Effector memory CD4-positive, alpha-beta T cell (primary cell): ENCODE data around the gene PTX4.
"Not testable (repeated sequence)": the region's sequence is repeated elsewhere in the genome, so short reads cannot be mapped to it uniquely, and the experiment has no call there.

Experiments used
- DNase-seq, 3 donors: peaks; one replicate each; pipeline ENCODE4 v3.0.0-alpha.2; 2020
- H3K27ac ChIP-seq: 2 replicates; pipeline ENCODE4 v1.7.0; 2013; ENCODE audit warnings: mild to moderate bottlenecking, low read length, moderate library complexity; ENCODE audit not compliant: insufficient read depth, poor library complexity, severe bottlenecking
- H3K27me3 ChIP-seq: replicated peaks from 2 replicates; pipeline ENCODE4 v1.7.0; 2013; ENCODE audit warnings: mild to moderate bottlenecking, low read length; ENCODE audit not compliant: insufficient read depth, control insufficient read depth, poor library complexity, severe bottlenecking
- H3K36me3 ChIP-seq: 2 replicates; pipeline ENCODE4 v1.7.0; 2013; ENCODE audit warnings: mild to moderate bottlenecking, low read length, moderate library complexity; ENCODE audit not compliant: control insufficient read depth, insufficient read depth
- H3K4me1 ChIP-seq: 2 replicates; pipeline ENCODE4 v1.7.0; 2013; ENCODE audit warnings: low read length, mild to moderate bottlenecking; ENCODE audit not compliant: control insufficient read depth, insufficient read depth, poor library complexity, severe bottlenecking
- H3K4me3 ChIP-seq: 2 replicates; pipeline ENCODE4 v1.7.0; 2013; ENCODE audit warnings: low read length, low read depth, mild to moderate bottlenecking; ENCODE audit not compliant: insufficient read depth, poor library complexity, severe bottlenecking
- H3K9me3 ChIP-seq: 2 replicates; pipeline ENCODE4 v1.7.0; 2013; ENCODE audit warnings: mild to moderate bottlenecking, low read length, moderate library complexity; ENCODE audit not compliant: control insufficient read depth

The PTX4 gene

DNA sequence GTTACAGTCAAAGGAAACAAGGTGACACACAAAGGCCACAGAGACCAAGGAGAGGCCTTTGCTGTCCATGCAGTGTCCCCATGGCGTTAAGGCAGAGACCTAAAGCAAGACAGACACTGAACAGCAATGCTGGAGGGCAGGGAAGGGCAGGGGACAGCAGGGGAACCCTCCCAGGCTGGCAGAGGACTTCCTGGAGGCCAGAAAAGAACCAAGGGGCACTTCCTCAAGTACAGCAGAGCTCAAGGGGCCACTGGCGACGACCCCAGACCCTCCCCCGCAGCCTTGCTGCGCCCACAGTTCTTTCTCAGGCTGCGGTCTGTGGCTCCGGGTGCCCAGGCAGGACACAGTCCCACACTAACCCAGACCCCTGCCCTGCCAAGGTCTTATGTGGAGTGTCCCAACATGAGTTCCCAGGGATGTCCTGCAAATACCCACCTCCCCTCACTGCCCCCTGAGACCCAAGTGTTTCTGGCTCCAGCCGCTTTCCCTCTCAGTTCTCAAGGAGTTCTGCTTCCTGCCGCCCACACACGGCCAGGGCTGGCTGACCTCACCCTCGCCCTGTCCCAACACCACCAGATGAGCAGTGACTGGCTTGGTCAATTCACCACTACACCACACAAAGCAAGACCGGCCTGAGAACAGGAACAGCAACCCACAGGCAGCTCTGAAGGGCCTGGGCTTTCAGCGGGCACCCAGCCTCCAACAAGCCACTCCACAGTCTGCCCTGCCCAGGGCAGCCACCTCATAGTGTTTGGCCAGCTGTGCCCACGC lies 18.1 kb downstream of the PTX4 start:
- no peaks in the 10 kb centered on the region for H3K9me3 ChIP-seq
- H3K4me1 ChIP-seq: peaks cover 9% of the 10 kb centered on the region
- DNase-seq: no peak
- H3K4me3 ChIP-seq: no peak overlapping the region
- H3K36me3 ChIP-seq: no peaks in the 10 kb centered on the region
- H3K27ac ChIP-seq: no peak overlapping the region
- H3K27me3 ChIP-seq: no peaks in the 10 kb centered on the region

DNA sequence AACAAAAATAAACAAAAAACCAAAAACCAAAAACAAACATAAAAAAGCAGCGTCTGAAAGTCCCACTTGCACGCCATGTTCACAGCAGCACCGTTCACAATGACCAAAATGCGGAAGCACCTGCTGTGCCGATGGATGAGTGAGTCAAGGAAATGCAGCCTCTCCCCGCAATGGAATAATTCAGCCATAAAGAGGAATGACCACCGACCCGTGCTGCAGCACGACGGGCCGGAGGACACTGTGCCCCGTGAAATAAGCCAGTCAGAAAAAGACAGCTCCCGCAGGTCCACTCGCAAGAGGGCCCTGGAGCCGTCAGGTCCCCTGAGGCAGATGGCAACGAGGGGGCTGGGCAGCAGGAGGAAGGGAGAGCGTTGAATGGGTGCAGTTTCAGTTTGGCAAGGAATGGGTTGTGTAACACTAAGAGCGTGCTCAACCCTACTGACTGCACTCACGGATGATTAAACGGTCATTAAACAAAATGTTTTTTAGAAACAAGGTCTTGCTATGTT lies 19.0 kb downstream of the PTX4 start:
- no peak for DNase-seq
- H3K27ac ChIP-seq: no peak overlapping the region
- no peaks in the 10 kb centered on the region for H3K9me3 ChIP-seq
- H3K27me3 ChIP-seq: no peaks in the 10 kb centered on the region
- no peaks in the 10 kb centered on the region for H3K36me3 ChIP-seq
- H3K4me1 ChIP-seq: peaks cover 5% of the 10 kb centered on the region
- no peak overlapping the region for H3K4me3 ChIP-seq

GRCh38 chr16:1469141-1469540 lies 19.6 kb downstream of the PTX4 start:
- DNase-seq, H3K27me3 ChIP-seq, H3K4me1 ChIP-seq, H3K4me3 ChIP-seq, H3K27ac ChIP-seq, H3K36me3 ChIP-seq, H3K9me3 ChIP-seq: not testable (repeated sequence)

- no peaks in the 10 kb centered on the region for H3K36me3 ChIP-seq
- no peak overlapping the region for H3K4me3 ChIP-seq
- no peak for DNase-seq
- H3K27ac ChIP-seq: no peak overlapping the region
- H3K27me3 ChIP-seq: no peaks in the 10 kb centered on the region
- H3K4me1 ChIP-seq: no peaks in the 10 kb centered on the region
- H3K9me3 ChIP-seq: no peaks in the 10 kb centered on the region
These were observed 20.3 kb downstream of the PTX4 start for GRCh38 chr16:1468426-1468810.

- Histone ChIP-seq H3K36me3 (peaks cover 5% of the 10 kb centered on the region), H3K27ac (no peak overlapping the region), H3K4me3 (no peak overlapping the region), H3K4me1 (no peaks in the 10 kb centered on the region), H3K9me3 (no peaks in the 10 kb centered on the region), H3K27me3 (no peaks in the 10 kb centered on the region)
- no peak for DNase-seq
These were observed 21.7 kb downstream of the PTX4 start for GRCh38 chr16:1466968-1467521.

DNA sequence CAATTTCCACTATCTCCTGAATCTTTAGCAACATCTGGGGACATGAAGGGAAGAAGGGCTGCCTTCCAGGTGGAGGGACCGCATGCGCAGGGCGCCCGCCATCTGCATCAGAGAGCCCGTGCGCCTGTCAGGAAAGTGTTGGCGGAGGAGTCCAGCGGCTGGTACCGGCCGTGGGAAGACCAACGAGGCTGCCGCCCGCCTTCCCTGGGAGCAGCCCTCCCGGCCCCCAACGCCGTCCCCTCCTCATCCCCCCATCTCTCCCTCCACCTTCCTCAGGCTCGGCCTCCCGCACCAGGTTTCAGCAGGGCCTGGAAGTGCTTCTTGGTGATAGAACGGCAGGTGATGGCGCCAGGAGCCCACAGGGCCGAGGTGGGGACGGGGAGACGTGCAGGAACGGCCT lies 22.7 kb downstream of the PTX4 start:
- DNase-seq: no peak
- Histone ChIP-seq H3K4me1 (no peaks in the 10 kb centered on the region), H3K36me3 (peaks cover 10% of the 10 kb centered on the region), H3K27me3 (no peaks in the 10 kb centered on the region), H3K9me3 (no peaks in the 10 kb centered on the region), H3K27ac (no peak overlapping the region), H3K4me3 (no peak overlapping the region)

- no peak overlapping the region for H3K27ac ChIP-seq
- H3K36me3 ChIP-seq: peaks cover 15% of the 10 kb centered on the region
- H3K4me3 ChIP-seq: no peak overlapping the region
These were observed 23.2 kb downstream of the PTX4 start for GRCh38 chr16:1465567-1465915.

GRCh38 chr16:1464894-1465566 lies 23.7 kb downstream of the PTX4 start:
- no peaks in the 10 kb centered on the region for H3K4me1 ChIP-seq
- DNase-seq: no peak

More at GRCh38 chr16:1465567-1465915, 23.2 kb downstream of the PTX4 start:
- no peak for DNase-seq
- H3K27me3 ChIP-seq: no peaks in the 10 kb centered on the region
- no peaks in the 10 kb centered on the region for H3K4me1 ChIP-seq
- no peaks in the 10 kb centered on the region for H3K9me3 ChIP-seq

GRCh38 chr16:1464196-1464893 lies 24.4 kb downstream of the PTX4 start:
- Histone ChIP-seq H3K9me3 (no peaks in the 10 kb centered on the region), H3K27ac (no peak overlapping the region), H3K4me3 (no peak overlapping the region), H3K4me1 (no peaks in the 10 kb centered on the region), H3K27me3 (no peaks in the 10 kb centered on the region), H3K36me3 (peaks cover 20% of the 10 kb centered on the region)
- no peak for DNase-seq

More at GRCh38 chr16:1464894-1465566, 23.7 kb downstream of the PTX4 start:
- peaks cover 20% of the 10 kb centered on the region for H3K36me3 ChIP-seq
- H3K27me3 ChIP-seq: no peaks in the 10 kb centered on the region
- no peak overlapping the region for H3K27ac ChIP-seq
- H3K4me3 ChIP-seq: no peak overlapping the region
- H3K9me3 ChIP-seq: no peaks in the 10 kb centered on the region
